AML-193 (cell line): Measurements from ENCODE around the gene CHTOP.
"Not testable (repeated sequence)": the region's sequence is repeated elsewhere in the genome, so short reads cannot be mapped to it uniquely, and the experiment has no call there.

ENCODE experiments used
- DNase-seq, 2 experiments: peaks; one replicate each; lab custom pipeline; 2025; lab: John Stamatoyannopoulos, UW

Gene CHTOP

GRCh38 chr1:153633754-153634665 is at the start of gene CHTOP:
CHTOP (plus strand) TSS chr1:153634066; CDS start chr1:153636589, 2,523 bp downstream.
- DNase-seq = peak; percentile 91

GRCh38 chr1:153585006-153585405 is 48.9 kb upstream of the CHTOP start:
- DNase-seq = no peak

GRCh38 chr1:153586347-153586746 is 47.5 kb upstream of the CHTOP start:
- DNase-seq = no peak

- no peak for DNase-seq
Observed at GRCh38 chr1:153587314-153587713, 46.6 kb upstream of the CHTOP start.

GRCh38 chr1:153588033-153588432 is 45.8 kb upstream of the CHTOP start:
- not testable (repeated sequence) for DNase-seq

- no peak for DNase-seq
Observed at GRCh38 chr1:153588482-153588881, 45.4 kb upstream of the CHTOP start.

- DNase-seq = no peak
Observed at GRCh38 chr1:153592748-153593147, 41.1 kb upstream of the CHTOP start.

GRCh38 chr1:153597206-153597605 is 36.7 kb upstream of the CHTOP start:
- DNase-seq = no peak

- peak; percentile 59 to 78 for DNase-seq
Observed at GRCh38 chr1:153598309-153599172, 35.3 kb upstream of the CHTOP start.

- DNase-seq = no peak
Observed at GRCh38 chr1:153599847-153600246, 34.0 kb upstream of the CHTOP start.

GRCh38 chr1:153602749-153603148 is 31.1 kb upstream of the CHTOP start:
- no peak for DNase-seq

GRCh38 chr1:153606194-153606593 is 27.7 kb upstream of the CHTOP start:
- no peak for DNase-seq

- DNase-seq = no peak
Observed at GRCh38 chr1:153607381-153607780, 26.5 kb upstream of the CHTOP start.

- no peak for DNase-seq
Observed at GRCh38 chr1:153608089-153608682, 25.7 kb upstream of the CHTOP start.

GRCh38 chr1:153608742-153609584 is 24.9 kb upstream of the CHTOP start:
- no peak for DNase-seq

- no peak for DNase-seq
Observed at GRCh38 chr1:153609585-153609907, 24.3 kb upstream of the CHTOP start.

- DNase-seq = no peak
Observed at GRCh38 chr1:153610334-153610733, 23.5 kb upstream of the CHTOP start.

- no peak for DNase-seq
Observed at GRCh38 chr1:153610811-153611301, 23.0 kb upstream of the CHTOP start.

- no peak for DNase-seq
Observed at GRCh38 chr1:153611356-153611755, 22.5 kb upstream of the CHTOP start.

GRCh38 chr1:153612111-153612754 is 21.6 kb upstream of the CHTOP start:
- DNase-seq = no peak

GRCh38 chr1:153612755-153613331 is 21.0 kb upstream of the CHTOP start, which contains the start of gene S100A16:
S100A16 (minus strand) TSS chr1:153613137; CDS start chr1:153608151, 4,986 bp downstream.
- DNase-seq = no peak
